Inferior parietal cortex (tissue), 1 donor: ENCODE data around the gene SPATA4.
A peak's percentile ranks its signal among the peaks of the same experiment; 100 is the strongest.
"Not testable (repeated sequence)": the region's sequence is repeated elsewhere in the genome, so short reads cannot be mapped to it uniquely, and the experiment has no call there.

ENCODE experiments used
- DNase-seq: peaks from one replicate; pipeline ENCODE4 v3.0.0-alpha.2; 2016; ENCODE audit errors: extremely low spot score

Gene SPATA4

DNA sequence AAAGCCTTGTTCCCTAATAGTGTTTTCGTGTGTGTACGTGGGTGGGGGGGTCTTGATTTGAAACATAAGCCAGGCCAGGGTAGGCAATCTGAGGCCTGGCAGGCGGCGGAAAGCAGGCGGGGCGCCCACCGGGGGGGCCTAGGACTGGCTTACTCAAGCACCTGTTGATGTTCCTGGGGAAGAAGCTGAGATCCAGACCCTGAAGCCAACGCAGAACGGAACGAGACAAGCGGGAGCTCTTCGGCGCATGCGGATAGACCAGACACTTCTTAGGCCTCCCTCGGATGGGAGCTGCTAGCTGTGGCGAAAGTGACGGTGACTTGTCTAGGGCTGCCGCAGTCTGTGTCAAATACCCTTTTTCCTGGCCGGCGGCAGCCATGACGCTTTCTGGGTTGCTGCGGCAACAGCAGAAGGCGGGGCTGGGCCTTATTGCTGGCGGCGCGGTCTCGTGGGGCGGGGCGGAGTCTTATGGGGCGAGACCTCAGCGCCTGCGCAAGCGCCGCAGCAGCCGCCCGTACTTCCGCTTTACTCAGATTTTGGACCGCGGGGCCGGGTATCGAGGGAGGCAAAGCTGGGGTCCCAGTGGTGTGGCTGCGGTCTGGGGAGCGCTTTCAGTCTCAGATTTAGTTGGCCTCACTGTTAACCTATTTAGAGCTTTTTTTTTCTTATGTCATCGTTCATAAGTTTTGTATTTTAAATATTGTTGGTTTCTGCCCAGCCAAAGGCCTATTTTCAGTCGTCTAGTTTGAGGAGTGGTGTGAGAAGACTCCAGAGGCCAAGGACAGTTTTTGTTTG, at the start of gene SPATA4:
Gene SPATA4, minus strand, starts transcription at position 402 of the 795 bp plus-strand sequence. Its CDS starts 23 bp downstream, at position 379.
- DNase-seq, result peak; percentile 91

DNA sequence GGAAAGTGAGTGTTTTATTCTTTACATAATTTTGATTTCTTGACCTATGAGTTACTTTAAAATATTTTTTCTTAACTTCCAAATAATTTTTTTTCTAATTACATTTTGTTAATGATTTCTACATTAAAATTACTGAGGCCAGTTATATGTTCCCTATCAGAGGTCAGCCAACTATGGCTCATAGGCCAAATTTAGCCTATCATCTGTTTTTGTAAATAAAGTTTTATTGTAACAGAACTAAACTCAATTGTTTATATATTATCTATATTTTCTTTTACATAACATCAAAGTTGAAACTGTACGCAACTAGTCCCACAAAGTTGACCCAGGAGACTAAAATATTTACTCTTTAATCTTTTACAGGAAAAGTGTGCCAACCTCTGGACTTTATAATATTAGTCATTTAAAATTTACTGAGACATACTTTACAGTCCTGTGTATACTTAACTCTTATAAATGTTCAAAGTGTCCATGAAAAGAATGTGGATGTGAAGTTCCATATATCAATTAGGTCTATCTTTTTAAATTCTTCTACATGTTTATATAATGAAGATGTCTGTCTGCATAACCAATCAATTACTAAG, 47.5 kb upstream of the SPATA4 start:
- no peak for DNase-seq

DNA sequence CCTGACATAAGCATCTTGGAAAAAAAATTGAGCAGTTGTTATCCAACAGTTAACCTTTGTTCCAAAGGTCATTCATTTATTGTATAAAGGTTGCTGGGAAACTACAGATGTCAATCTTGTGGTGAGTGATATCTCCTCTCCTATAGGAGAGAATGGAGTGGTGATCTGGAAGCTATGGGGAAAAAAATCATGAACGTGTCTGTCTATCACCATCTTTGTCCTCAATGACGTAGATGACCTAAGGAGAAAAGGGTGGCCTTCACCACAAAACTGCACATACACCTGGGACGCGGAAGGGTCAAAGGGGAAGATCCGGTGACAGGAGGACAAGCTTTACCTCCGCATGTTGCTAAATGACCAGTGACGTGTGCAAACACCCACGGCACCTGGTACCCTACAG, 46.3 kb upstream of the SPATA4 start:
- no peak for DNase-seq

DNA sequence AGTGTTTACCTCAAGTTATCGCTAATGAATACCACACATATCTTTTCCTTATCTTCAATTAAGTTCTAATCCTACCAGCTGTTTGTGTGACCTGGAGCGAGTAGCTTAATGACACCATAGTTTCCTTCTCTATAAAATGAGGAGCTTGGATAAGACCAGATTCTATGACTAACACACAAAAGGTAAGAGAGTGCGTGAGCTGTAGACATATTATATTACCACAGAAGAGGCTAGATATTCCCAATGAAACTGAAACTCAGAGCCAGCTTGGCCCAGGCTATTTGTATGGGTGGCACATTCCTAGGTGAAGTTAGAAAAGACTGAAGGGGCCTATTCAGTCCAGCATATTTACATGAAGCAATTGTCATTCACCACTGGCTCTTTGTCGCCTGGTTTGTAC, 43.4 kb upstream of the SPATA4 start:
- DNase-seq, result no peak

DNA sequence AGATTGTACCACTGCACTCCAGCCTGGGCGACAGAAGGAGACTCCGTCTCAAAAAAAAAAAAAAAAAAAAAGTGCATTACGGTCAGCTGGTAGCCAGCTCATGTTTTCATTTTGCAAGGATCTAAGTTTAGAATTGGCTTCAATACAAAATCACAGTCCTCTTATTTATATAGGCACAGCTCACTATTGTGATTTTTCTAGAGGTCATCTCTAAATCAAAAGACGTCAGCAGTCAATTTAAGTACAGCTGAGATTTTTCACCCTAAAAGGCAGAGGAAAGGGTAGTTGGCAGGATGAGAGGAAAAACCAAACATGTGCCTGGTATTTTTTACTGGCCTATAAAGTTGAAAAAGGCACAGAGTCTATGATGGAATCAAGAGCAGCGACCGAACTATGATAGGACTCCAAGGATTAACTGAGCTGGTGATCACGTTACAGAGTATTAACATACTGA, 42.8 kb upstream of the SPATA4 start:
- DNase-seq, result no peak

DNA sequence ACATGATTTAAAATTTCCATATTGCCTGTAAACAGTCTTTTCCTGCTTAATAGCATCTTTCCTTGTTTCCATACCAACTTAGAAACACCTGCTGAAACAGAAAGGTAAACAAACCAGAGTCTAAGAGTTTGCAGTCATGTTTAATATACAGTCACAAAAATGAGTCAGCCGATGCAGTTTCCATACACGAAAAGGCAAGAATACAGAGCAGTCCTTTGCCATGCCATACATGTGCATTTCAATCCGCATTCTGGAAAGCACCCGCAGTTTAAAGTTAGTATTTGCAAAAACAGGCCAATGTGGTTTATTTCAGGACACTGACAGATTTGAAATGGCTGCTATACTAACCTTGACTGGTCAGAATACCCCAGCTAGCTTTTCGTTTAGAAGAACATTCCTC, 41.6 kb upstream of the SPATA4 start:
- no peak for DNase-seq

DNA sequence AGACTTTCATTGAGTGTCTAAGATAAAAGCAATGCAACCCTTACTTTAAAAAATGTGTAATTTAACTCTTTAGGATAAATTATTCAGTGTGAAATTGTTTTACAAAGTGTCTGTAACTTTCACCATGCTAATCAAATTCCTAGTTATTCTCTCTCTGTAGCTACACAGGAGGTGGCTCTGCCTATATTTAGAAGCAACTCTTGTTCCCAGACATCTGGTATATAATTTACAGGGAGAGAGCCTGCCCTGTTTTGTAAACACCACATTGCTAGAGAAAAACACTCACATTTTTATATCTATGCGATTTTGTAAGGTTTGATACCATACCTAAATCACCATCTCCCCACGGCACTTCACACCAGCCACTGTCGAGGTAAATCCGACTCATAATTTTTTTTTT, 35.5 kb upstream of the SPATA4 start:
- DNase-seq, result no peak

DNA sequence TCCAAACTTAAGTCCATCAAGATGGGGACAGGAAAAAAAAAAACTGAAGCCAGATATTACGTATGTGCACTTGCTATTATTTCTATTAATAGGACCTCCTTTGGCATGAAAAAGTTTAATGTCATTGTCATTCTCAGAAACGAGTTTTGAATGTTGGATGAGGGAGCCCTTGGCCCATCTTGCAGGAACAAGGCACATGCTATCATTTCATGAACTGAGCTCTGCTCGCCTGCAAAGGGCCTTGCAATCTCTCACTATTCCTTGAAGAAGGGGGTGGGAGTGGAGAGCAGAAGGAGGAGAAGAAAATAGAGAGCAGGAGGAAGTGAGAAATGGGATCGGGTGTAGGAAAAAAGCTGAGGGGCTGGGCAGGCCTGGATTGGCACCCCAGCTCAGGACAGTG, 34.3 kb upstream of the SPATA4 start:
- no peak for DNase-seq

DNA sequence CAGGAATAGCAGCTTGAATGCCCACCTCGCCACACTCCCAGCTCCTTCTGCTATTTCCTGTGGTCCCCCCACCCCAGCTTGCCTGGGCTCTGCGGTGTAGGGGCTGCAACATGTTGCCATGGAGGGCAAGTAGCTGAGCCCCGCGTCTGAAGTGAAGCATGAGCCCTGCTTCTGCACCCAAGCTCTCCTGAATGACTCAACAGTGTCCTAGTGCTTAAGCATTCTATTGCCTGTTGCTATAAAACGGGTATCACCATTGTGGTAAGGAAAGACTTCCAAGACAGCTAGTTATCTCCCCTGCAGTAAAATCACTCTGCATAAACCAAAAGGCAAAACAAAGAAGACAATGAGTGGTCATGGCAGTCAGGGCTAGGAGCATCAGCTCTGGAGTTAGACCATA, 31.4 kb upstream of the SPATA4 start:
- no peak for DNase-seq

DNA sequence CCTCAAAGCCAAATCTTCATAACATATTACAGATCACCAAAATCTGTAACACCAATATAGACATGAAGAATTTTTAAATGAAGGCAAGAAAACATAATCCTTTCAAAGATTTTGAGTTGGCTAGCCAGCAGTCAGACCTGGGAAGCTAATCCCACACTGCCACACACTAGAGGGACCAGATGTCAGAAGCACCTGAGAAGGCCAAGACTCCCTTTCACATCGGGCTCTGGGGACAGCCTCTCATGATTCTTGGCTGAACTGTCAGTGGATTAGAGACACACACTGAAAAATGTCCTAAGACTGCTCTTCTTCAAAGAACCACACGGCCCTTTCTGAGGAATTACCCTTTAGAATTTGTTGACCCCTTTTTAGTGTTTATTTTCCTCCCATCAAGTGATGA, 28.2 kb upstream of the SPATA4 start:
- no peak for DNase-seq

DNA sequence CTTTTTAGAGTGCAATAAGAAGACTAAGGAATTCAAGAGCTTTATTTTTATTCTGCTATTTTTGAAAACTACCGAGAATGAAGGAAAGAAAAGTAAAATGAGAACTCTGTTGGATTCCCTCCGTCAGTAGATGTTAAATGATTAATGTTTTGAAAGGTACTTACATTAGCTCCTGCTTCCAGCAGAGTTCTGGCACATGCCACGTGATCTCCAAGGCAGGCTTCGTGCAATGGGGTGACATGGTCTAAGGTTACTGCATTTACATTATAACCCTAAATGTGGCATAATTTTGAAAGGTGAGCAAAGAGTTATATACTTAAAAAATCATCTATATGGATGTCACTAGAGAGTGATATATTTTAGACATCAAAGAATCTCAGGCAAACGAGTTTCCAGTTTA, 26.8 kb upstream of the SPATA4 start:
- no peak for DNase-seq

DNA sequence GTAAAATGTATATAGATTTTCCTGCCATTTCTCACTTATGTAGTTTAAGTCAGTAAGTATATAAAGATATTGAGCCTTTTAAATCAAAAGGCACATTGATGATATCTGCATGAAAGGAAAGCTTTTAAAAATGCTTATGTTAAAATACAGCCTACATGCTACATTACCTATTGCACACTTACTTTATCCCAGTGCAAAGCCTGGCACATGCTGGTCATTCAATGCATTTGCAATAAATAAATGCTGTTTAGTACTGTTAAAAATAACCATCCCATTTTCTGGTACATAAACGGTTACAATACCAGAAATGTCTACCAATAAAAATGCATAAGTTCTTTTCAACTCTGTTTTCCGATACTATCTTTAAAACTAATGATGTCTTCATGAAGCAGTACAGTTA, 22.1 kb upstream of the SPATA4 start:
- no peak for DNase-seq

DNA sequence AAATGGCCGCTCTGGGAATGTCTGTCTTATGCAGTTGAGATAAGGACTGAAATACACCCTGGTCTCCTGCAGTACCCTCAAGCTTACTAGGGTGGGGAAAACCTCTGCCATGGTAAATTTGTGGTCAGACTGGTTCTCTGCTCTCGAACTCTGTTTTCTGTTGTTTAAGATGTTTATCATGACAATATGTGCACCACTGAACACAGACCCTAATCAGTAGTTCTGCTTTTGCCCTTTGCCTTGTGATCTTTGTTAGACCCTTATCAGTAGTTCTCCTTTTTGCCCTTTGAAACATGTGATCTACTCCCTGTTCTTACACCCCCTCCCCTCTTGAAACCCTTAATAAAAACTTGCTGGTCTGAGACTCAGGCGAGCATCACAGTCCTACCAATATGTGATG, 17.0 kb upstream of the SPATA4 start:
- not testable (repeated sequence) for DNase-seq

DNA sequence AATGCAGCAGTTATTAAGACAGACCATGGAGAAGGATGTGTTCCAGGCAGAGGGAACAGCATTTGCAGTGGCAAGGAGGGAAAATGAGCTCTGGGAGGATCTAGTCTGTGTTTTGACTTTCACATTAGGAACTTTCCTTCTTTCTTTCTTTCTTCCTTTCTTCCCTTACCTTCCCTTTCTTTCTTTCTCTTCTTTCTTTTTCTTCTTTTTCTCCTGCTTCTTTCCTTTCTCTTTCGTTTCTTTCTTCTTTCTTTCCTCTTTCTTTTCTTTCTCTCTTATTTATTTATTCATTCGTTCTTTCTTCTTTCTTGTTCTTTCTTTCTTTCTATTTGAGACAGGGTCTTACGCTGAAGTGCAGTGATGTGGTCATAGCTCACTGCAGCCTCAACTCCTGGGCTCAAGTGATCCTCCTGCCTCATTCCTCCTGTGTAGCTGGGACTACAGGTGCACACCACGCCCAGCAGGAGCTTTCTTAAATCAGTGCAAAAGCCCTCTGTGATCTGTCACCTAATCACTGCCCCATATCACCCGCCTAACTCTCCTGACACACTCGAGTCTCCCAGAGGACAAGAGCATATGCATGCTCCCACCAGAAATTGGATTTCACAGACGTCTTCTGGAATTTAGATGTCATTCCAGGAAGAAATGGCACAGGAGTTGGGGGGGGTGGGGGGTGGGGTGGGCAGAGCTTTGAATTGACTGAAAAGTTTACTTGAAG, 15.4 kb upstream of the SPATA4 start:
- no peak for DNase-seq

DNA sequence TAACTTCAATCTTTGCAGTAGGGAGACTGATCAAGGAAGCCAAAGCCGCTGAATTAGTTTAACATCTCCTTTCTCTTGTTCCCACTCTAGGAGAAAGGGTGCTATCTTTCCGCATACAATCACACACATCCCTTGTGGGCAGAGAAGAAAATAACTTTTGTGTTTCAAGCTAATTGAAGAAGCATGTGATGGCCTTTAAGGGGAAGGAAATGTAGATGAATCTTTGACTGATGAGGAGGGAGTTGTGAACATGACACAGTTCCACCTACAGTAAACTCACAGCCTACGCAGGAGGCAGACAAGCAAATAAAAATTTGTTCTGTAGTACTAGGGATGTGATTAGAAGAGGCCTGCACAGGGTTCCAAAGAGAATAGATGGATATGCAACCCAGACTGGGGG, 14.7 kb upstream of the SPATA4 start:
- DNase-seq, result no peak

DNA sequence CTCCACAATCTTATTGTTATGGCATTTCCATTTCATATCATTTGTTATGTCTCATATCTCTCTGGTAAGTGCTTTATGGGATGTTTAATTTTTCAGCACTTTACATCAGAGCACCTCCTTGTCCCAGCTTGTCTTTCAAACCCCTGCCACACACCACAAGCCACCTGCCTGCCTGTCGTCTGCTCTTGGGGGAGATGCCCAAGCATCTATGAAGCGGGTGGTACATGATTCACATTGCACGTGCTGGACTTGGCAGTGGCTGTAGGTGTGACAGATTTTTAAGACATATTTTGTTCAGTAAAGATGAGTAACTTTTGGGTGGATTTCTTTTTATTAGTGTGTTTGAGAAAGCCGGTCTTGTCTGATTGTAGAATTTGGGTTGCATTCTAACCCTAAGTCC, 14.2 kb upstream of the SPATA4 start:
- no peak for DNase-seq

DNA sequence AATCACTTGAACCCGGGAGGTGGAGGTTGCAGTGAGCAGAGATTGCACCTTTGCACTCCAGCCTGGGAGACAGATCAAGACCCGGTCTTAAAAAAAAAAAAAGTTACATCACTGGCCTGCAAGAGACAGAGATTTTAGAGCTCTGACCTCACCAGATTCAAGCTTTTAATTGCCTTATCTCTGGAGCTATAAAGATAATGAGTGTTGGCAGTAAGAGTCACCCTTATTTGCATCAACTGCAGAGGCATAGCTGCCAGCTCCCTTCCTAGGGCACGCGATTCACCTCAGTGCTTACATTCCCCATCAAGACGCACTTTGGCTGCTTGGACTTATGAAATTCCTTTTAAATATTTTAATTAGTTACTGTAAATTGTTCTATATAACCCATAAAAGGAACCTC, 12.5 kb upstream of the SPATA4 start:
- no peak for DNase-seq

DNA sequence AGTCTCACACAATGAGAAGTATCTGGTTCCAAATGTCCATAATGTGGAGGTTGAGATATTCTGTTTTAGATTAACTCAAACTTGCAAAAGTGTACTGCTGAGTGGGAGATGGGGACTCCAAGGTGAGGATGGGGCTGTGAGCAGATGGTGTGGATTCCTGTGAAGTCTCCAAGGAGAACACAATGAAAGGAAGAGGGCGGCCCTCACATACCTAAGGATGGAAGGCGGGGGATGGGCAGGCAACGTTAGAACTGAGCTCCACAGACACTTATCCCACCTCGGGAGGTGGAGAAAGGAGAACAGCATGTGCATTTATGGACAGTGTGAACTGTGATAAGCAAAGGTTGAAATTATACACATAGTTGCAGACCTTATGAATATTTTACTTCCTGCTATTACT, 9.9 kb upstream of the SPATA4 start:
- DNase-seq, result no peak

DNA sequence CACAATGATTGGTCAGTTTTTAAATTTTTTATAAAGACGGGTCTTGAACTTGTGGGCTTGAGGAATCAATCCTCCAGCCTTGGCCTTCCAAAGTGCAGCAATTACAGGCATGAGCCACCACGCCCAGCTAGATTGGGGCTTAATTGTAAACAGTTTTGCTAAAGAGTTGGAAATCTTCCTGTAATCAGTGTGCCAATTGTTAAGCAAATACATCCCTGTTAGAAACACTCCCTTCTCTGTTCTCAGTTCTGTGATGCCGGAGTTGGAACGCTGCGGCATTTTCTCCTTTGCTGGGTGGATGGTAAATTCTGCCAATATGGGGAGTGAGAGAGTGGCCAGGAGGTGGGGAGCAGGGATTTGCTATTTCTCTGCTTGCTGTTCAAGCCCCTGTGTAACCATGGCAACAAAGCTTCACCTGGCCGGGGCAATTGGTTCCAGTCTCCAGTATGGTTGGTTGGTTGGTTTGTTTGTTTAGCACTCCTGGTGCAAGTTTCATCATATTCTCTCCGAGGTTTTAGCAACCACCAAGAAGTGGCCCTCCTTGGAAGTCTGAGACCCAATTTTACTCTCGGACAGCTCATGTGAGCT, 3.0 kb upstream of the SPATA4 start:
- DNase-seq, result no peak

DNA sequence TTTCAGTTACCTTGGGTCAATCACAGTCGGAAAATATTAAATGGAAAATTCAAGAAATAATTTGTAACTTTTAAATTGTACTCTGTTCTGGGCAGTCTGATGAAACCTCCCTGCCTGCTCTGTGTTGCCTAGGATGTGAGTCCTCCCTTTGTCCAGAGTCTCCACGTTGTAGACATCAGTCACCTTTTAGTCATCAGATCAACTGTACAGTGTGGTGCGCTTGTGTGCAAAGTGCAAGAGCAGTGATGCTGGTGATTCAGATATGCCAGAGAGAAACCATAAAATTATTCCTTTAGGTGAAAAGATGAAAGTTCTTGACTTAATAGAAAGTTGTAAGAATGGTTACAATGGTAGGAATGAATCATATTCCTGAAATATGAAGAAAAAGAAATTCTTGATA, 1.4 kb downstream of the SPATA4 start:
- DNase-seq, result no peak

DNA sequence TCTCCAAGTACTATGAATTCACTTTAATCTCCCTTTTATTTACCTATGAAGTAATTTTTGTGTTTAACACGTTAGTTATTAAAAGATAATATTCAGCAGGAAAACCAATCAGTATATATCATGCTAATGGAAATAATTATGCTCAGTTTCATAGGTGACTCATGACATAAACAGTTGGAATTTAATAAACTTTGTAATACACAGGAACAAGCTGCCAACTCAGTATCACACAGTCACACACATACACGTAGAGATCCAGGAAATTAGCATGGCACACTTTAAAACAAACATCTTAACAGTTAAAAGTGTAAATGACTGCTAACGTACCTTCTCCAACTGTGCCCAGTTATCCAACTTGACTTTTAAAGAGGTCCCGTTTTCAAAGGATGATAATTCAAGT, 2.3 kb downstream of the SPATA4 start:
- no peak for DNase-seq

DNA sequence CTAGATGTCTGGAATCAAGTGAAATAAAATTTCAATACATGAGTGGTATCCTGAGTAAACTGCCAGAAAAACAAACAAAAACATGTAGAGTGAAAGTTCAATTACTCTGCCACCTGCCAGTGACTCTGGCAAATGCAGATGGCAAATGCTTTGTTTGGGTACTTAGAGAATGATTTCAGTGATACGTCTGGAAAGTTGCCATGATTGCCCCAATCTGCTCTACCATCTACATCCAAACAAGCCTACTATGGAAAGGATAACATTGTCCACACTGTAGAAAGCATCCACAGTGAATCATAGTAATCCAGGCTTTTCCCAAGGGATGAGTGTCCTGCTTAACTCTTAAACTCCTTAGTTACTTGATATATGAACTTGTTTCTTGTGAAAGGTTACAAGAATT, 3.4 kb downstream of the SPATA4 start:
- no peak for DNase-seq
